ENCODE measurements around the gene CCS.
A peak's percentile ranks its signal among the peaks of the same experiment; 100 is the strongest.
"Not testable (repeated sequence)": the region's sequence is repeated elsewhere in the genome, so short reads cannot be mapped to it uniquely, and the experiment has no call there.

Gene CCS

GRCh38 chr11:66626382-66626781 is 33.4 kb downstream of the CCS start:
- no peak for DNase-seq (ENCODE audit: low read depth in 3 of 3)

- no peak for DNase-seq (ENCODE audit: low read depth in 3 of 3)
Observed at GRCh38 chr11:66626926-66627325, 33.9 kb downstream of the CCS start.

GRCh38 chr11:66628061-66628603 is 35.1 kb downstream of the CCS start:
- DNase-seq (ENCODE audit: low read depth in 3 of 3): no peak

DNA sequence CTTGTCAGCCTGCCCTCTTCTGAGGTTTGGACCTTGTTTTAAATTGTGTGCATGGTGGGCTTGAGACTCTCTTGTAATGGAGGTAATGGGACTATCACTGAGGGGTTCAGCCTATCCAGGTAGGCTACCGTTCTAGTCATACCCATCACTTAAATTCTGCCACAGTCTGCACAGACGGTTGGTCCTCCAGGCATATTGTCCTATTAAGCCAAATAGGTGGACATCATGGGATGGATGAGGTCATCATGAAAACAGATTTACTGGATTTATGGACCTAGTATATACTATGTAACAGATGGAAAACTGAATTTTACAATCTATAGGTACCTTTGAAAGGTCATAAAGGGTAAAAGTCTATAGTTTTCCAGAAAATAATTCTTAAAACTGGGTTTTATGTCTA is 36.4 kb downstream of the CCS start:
- no peak for DNase-seq (ENCODE audit: low read depth in 3 of 3)

GRCh38 chr11:66631883-66632282 is 38.9 kb downstream of the CCS start:
- DNase-seq (ENCODE audit: low read depth in 3 of 3): no peak

DNA sequence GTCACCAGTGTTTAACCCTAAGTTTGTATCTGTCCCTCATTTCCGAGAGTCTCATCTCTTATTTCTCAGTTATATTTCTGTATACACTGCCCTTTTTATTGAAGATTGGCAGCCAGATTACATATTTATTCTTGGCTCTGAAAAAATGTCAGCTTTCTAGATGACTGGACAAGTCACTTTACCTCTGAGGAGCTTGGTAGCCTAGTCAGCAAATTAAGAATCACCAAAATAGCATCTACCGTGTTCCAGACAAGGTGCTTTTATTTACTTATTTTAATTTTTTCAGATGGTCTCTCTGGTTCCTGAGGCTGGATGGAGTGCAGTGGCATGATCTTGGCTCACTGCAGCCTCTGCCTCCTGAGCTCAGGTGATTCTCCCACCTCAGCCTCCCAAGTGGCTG is 40.0 kb downstream of the CCS start:
- DNase-seq (ENCODE audit: low read depth in 3 of 3): no peak

- no peak for DNase-seq (ENCODE audit: low read depth in 3 of 3)
Observed at GRCh38 chr11:66636411-66636810, 43.4 kb downstream of the CCS start.

DNA sequence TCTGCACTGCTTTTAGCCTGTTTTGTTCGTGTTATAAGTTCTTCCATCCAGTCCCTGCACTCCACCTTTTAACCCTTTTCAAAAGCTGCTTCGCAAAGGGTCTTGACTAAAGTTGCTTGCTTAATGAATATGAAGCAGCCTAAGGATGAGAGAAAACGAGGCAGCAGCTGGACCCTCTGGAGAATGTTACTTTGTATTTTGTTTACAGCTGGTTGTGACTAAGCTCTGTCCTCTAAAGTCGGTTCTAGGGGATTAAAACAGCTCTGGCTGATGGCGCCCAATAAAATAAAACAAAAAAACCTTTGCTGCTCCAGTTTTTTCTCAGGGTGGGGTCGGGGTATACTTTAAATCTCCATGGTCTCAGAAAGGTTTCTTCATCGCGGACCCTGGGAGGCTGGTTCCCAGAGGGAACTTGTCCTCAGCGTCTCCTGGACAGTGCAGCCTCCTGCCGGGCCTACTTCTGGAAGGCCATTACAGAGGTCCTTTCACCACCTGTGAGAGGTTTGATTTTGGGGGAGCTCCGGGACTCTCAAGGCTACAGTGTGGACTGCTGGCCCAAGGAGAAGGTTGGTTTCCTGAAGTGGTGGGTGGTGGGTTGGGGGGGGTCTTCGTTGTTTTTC is 44.7 kb downstream of the CCS start:
- no peak for DNase-seq (ENCODE audit: low read depth in 3 of 3)

DNA sequence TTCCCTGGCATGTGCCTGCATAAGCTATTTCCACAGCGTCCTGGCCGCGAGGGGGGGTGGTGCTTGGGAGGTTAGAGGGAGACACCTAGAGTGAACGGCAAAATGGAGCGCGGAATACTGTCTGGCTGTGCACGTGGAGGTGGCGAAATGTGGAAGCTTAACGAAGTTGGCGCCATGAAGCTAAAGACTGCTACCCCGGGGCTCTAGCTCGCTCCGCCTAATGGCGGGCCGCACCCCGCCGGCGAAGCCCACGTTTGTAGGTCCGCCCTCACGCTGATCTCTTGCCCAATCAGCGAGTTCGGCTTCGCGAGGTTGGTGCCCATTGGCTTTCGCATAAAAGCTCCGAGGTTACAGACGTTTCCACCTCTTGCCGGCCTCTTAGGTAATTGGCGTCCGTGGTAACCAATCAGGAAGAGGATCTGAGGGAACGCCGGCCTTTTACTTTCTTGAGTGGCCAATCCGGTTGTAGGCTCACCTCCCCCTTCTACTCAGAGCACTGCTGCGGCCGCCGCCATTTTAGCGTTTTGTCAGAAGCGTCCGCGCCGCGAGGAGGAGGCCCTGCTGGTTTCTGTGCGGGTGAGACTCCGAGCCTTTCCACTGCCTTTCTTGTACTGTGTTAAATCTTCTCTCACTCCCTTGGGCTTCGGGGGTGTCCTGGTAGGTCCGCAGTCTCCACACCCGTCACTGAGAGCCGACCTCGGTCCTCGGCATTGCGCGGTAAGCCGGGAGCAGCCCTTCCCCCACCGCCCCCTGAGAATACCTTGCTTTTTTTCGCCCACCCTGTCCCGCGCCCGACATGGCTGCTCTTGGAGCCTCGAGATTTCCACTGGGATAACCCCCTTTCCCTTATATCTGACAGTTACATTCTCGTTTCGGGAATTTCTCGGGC is 45.4 kb downstream of the CCS start, which contains the start of gene RBM4:
Gene RBM4, plus strand, starts transcription at position 527 of the 889 bp plus-strand sequence. CDS start 1,009 bp downstream, outside the sequence.
- peak; percentile 92 to 96 (median 93) for DNase-seq (ENCODE audit: low read depth in 3 of 3)

- DNase-seq (ENCODE audit: low read depth in 3 of 3): no peak
Observed at GRCh38 chr11:66639066-66639813, 46.3 kb downstream of the CCS start.

- DNase-seq (ENCODE audit: low read depth in 3 of 3): not testable (repeated sequence)
Observed at GRCh38 chr11:66639814-66640340, 46.9 kb downstream of the CCS start.

GRCh38 chr11:66641834-66642233 is 48.8 kb downstream of the CCS start:
- no peak for DNase-seq (ENCODE audit: low read depth in 3 of 3)

DNA sequence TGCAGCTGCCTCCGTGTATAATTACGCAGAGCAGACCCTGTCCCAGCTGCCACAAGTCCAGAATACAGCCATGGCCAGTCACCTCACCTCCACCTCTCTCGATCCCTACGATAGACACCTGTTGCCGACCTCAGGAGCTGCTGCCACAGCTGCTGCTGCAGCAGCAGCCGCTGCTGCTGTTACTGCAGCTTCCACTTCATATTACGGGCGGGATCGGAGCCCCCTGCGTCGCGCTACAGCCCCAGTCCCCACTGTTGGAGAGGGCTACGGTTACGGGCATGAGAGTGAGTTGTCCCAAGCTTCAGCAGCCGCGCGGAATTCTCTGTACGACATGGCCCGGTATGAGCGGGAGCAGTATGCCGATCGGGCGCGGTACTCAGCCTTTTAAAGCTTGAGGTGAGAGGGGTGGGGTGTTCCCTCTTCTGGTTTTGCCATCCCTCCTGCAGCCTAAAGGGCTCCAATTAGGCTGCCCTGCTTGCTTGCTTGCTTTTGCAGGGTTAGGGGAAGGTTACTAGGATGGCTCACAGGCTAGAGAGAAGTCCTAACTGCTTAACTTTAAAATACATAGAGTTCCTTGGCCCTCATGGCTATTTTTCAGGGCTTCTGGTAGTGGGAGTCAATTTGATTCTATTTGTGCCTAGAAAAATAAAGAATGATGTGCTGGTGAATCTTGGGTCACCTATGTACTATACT is 50.9 kb downstream of the CCS start:
- DNase-seq (ENCODE audit: low read depth in 3 of 3): no peak

DNA sequence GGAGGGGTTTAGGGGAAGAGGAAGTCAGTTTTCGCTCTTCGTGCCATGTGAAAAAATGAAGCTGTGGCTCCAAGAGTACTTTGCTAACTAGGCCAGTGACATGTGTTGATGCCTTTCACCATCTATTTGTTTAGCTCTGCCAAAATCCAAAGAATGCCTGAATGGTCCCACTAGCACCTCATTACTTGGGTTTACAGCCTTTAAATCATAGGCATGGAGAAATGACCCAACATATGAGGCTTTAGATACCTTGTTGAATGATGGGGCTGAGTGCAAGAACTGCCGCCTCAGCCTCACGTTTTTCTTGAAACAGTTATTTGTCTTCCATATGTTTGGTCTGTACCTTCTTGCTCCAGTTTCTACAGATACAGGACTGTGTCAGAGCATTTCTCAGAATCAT is 53.8 kb downstream of the CCS start:
- DNase-seq (ENCODE audit: low read depth in 3 of 3): no peak

- DNase-seq (ENCODE audit: low read depth in 3 of 3): no peak
Observed at GRCh38 chr11:66649903-66650302, 56.9 kb downstream of the CCS start.

DNA sequence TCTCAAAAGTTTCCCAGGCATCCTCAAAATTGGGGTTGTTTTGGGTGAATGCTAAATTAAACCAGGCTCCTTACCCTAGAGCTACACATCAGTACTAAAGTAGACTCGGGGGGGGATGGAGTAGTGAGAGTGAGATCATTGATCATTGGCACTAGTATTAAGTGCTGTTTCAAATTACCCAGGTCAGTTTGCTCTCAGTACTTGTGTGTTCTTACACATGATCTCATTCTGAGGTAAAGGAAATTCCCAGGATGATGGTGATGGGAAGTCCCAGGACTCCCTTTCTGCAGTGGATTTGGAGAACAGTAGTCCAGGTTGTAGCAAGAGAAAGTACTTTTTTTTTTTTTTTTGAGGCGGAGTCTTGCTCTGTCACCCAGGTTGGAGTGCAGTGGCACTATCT is 58.0 kb downstream of the CCS start:
- no peak for DNase-seq (ENCODE audit: low read depth in 3 of 3)

DNA sequence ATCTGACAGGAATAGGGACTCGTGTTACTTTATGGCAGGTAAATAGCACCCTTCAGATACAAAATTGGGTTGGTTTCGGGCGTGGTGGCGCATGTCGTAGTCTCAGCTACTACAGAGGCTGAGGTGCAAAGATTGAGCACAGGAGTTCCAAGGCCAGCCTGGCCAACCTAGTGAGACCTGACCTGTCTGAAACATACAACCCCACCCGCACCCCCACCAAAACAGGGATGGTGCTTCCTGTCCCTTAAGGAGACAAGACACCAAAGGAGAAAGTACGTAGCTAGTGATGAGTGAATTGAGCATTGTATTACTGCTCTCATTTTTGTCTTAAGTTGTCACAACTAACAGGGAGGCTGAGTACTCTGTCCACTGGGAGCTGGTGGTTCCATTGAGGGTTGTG is 59.7 kb downstream of the CCS start:
- DNase-seq (ENCODE audit: low read depth in 3 of 3): no peak

DNA sequence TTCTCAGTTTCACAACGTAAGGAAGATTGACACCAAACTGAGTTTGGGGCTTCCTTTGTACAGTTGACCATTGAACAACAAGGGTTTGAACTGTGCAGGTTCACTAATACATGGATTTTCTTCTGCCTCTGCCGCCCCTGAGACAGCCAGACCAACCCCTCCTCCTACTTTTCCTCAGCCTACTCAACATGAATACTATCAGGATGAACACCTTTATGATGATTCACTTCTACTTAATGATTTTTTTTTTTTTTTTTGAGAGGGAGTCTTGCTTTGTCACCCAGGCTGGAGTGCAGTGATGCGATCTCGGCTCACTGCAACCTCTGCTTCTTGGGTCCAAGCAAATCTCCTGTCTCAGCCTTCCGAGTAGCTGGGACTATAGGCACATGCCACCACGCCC is 60.1 kb downstream of the CCS start:
- DNase-seq (ENCODE audit: low read depth in 3 of 3): no peak
